ENCODE measurements around the gene SMAD7. TPM values are rescaled to one million over a fixed set of nuclear protein-coding genes. Genes with fewer than 3 reads are reported as not detected.

SMAD7 gene, protein sequence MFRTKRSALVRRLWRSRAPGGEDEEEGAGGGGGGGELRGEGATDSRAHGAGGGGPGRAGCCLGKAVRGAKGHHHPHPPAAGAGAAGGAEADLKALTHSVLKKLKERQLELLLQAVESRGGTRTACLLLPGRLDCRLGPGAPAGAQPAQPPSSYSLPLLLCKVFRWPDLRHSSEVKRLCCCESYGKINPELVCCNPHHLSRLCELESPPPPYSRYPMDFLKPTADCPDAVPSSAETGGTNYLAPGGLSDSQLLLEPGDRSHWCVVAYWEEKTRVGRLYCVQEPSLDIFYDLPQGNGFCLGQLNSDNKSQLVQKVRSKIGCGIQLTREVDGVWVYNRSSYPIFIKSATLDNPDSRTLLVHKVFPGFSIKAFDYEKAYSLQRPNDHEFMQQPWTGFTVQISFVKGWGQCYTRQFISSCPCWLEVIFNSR
- total RNA-seq, result 24.3 and 27.8 TPM in 2 replicates
- long read RNA-seq, full-length matches to known transcripts, result 3 of 6 reads
- long read RNA-seq, partial matches to known transcripts, result 1 of 6 reads
- long read RNA-seq, other reads (novel, unspliced or antisense), result 2 of 6 reads

DNA sequence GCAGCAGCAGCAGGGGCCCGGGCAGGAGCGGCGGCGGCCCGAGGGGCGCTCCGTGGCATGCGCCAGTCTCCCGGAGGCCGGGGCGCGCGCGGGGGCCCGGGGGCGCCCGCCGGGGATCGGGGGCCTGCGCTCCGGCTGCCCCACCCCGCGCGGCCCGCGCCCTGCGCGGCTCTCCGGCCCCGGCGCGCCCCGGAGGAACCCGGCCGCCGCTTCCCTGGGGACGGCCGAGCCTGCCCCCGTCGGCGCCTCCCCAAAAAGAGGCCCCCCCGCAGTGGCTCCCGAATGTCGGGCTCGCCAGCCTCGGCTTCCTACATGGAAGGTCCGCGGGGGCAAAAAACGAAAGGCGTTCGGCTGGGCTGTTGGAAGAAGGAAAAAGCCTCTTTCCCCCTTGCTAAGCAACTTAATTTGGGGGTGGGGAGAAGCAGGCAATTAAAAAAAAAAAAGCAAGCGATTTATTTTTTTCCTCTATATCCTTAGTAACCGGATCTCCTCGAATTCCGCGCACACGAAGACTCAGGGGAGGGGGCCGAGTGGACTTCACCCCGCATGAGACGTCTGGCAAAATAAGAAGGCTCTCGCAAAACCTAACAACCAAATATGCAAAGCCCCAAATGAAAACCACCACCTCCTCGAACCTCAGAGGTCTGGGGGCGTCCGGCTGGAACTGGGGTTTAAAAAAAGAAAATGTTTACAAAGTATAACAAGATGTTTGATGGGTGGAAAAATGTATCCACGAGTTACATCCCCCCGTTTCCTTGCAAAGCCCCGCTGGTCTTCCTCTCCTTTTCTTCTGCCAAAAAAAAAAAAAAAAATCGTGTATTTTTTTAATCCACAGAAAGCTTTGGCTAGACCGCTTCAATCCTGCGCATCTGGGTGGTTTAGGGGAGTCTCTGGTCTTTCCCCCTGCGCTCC lies at the start of gene SMAD7:
SMAD7 (minus strand) TSS at position 430 of the 912 bp plus-strand sequence. CDS start 541 bp downstream, outside the sequence.
- Mint-ChIP-seq H3K4me3 (ENCODE audit: low read depth) (peak within 1 kb of the TSS; percentile 97), H3K9me3 (ENCODE audit: low read depth) (no peaks in the 10 kb centered on the region), H3K27me3 (no peaks in the 10 kb centered on the region), H3K36me3 (ENCODE audit: insufficient read depth) (peaks cover 1% of the 10 kb centered on the region), H3K4me1 (ENCODE audit: low read depth) (peaks cover 36% of the 10 kb centered on the region), H3K27ac (peak within 1 kb of the TSS; percentile 98)
- DNase-seq (ENCODE audit: low spot score, unreplicated experiment), result no peak
- TF ChIP-seq CTCF (IDR thresholded peaks at IDR 0.05; ENCODE audit: unreplicated experiment), result no peak

- Mint-ChIP-seq H3K4me1 (ENCODE audit: low read depth) (peaks cover 13% of the 10 kb centered on the region), H3K4me3 (ENCODE audit: low read depth) (no peak overlapping the region), H3K9me3 (ENCODE audit: low read depth) (no peaks in the 10 kb centered on the region), H3K27ac (no peak overlapping the region), H3K27me3 (peaks cover 10% of the 10 kb centered on the region), H3K36me3 (ENCODE audit: insufficient read depth) (no peaks in the 10 kb centered on the region)
- DNase-seq (ENCODE audit: low spot score, unreplicated experiment), result no peak
- TF ChIP-seq CTCF (IDR thresholded peaks at IDR 0.05; ENCODE audit: unreplicated experiment), result no peak
These were observed 48.8 kb upstream of the SMAD7 start for GRCh38 chr18:48999569-48999968.

GRCh38 chr18:48997985-48998831 lies 47.4 kb upstream of the SMAD7 start:
- DNase-seq (ENCODE audit: low spot score, unreplicated experiment), result no peak
- Mint-ChIP-seq H3K9me3 (ENCODE audit: low read depth) (no peaks in the 10 kb centered on the region), H3K36me3 (ENCODE audit: insufficient read depth) (no peaks in the 10 kb centered on the region), H3K4me1 (ENCODE audit: low read depth) (peaks cover 21% of the 10 kb centered on the region), H3K27me3 (peaks cover 8% of the 10 kb centered on the region), H3K27ac (peak overlapping the region; percentile 86), H3K4me3 (ENCODE audit: low read depth) (no peak overlapping the region)
- no peak for TF ChIP-seq CTCF (IDR thresholded peaks at IDR 0.05; ENCODE audit: unreplicated experiment)

DNA sequence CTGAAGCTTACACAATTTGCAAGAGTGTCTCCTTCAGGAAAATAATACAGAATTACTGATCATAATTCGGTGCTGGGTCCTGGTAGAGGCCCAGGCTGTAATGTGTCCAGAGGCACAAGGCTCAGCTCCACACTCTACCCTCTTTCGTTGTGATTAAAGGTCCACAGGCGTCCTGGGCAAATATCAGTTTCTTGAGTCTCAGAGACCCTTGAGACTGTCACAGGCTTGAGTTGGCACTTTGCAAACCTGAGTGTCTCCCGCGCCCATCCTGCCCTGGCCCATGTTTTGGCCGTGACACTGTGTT lies 46.9 kb upstream of the SMAD7 start:
- H3K4me1 Mint-ChIP-seq (ENCODE audit: low read depth), result peaks cover 27% of the 10 kb centered on the region
- H3K27me3 Mint-ChIP-seq, result peaks cover 13% of the 10 kb centered on the region
- no peak overlapping the region for H3K4me3 Mint-ChIP-seq (ENCODE audit: low read depth)
- TF ChIP-seq CTCF (IDR thresholded peaks at IDR 0.05; ENCODE audit: unreplicated experiment), result no peak
- peak overlapping the region; percentile 79 for H3K27ac Mint-ChIP-seq
- DNase-seq (ENCODE audit: low spot score, unreplicated experiment), result no peak
- no peaks in the 10 kb centered on the region for H3K9me3 Mint-ChIP-seq (ENCODE audit: low read depth)
- no peaks in the 10 kb centered on the region for H3K36me3 Mint-ChIP-seq (ENCODE audit: insufficient read depth)
